Measurements from ENCODE around the gene GTF2A2. TPM values are rescaled to one million over a fixed set of nuclear protein-coding genes. Genes with fewer than 3 reads are reported as not detected.

Gene GTF2A2
- polyA plus RNA-seq, 1 of the 3 experiments (the other 2 are of a cell fraction) = 77.4 TPM

GRCh38 chr15:59659366-59659765 is 2.1 kb upstream of the GTF2A2 start:
- Histone ChIP-seq H3K9me2 (no peaks in the 10 kb centered on the region), H3F3A (replicated peaks; ENCODE audit: insufficient read depth) (peaks cover 52% of the 10 kb centered on the region), H3K27me3 (ENCODE audit: insufficient read depth) (no peaks in the 10 kb centered on the region), H3K9me3 (no peaks in the 10 kb centered on the region), H3K36me3 (replicated peaks in 1 of 2; ENCODE audit: control insufficient read depth in 1 of 2, insufficient read depth in 2 of 2, low read length in 1 of 2) (peaks cover 52 to 56% of the 10 kb centered on the region in 2 experiments), H2AFZ (ENCODE audit: low read depth) (no peak overlapping the region), H3K4me3 (ENCODE audit: low read depth in 2 of 2, low read length in 1 of 2) (no peak overlapping the region), H3K4me2 (no peak overlapping the region), H3K9ac (no peak overlapping the region), H3K79me2 (ENCODE audit: insufficient read depth) (peaks cover 30% of the 10 kb centered on the region), H3K4me1 (ENCODE audit: control insufficient read depth in 1 of 2, insufficient read depth in 2 of 2, low read depth in 1 of 2, low read length in 1 of 2) (peaks cover 8 to 9% of the 10 kb centered on the region in 2 experiments; a peak in 3 of 4 replicates), H4K20me1 (ENCODE audit: insufficient read depth) (peaks cover 15% of the 10 kb centered on the region), H3K27ac (ENCODE audit: low read depth in 2 of 2, low read length in 1 of 2) (no peak overlapping the region)
- ChIA-PET CTCF (no interaction called here), POLR2A (no interaction called here)
- no peak for DNase-seq
- 77% methylated on average over 1 of the region's 1 CpG for WGBS (ENCODE audit: low lambda C conversion rate)
- no peak for TF ChIP-seq MAX (IDR thresholded peaks at IDR 0.05; ENCODE audit: low read depth)
- TF ChIP-seq MXI1 (IDR thresholded peaks at IDR 0.05; ENCODE audit: low read depth, low read length) = no peak
- no peak for TF ChIP-seq FOSL2 (IDR thresholded peaks at IDR 0.05; ENCODE audit: borderline replicate concordance, low read depth)
- no peak for TF ChIP-seq RXRA (IDR thresholded peaks at IDR 0.05; ENCODE audit: borderline replicate concordance, low read depth)
- TF ChIP-seq GATA2 (CRISPR knock-in tag; IDR thresholded peaks at IDR 0.05) = no peak
- no peak for TF ChIP-seq GABPA (IDR thresholded peaks at IDR 0.05; ENCODE audit: low read depth)
- TF ChIP-seq EZH2phosphoT487 (IDR thresholded peaks at IDR 0.05; ENCODE audit: borderline replicate concordance, low read depth) = no peak
- TF ChIP-seq IRF3 (IDR thresholded peaks at IDR 0.05; ENCODE audit: low read depth, low read length) = no peak
- TF ChIP-seq CHD2 (IDR thresholded peaks at IDR 0.05; ENCODE audit: low read length, partially characterized antibody) = no peak
- no peak for TF ChIP-seq RFX5 (IDR thresholded peaks at IDR 0.05; ENCODE audit: low read length)
- no peak for TF ChIP-seq CTCF (IDR thresholded peaks at IDR 0.05)
- no peak for TF ChIP-seq JUND (IDR thresholded peaks at IDR 0.05)
- TF ChIP-seq USF1 (IDR thresholded peaks at IDR 0.05; ENCODE audit: borderline replicate concordance, low read depth) = no peak
- TF ChIP-seq ZBTB33 (IDR thresholded peaks at IDR 0.05; ENCODE audit: borderline replicate concordance, low read depth) = no peak

All from SK-N-SH (cell line).